Measurements from ENCODE around the gene CCDC157. TPM values are rescaled to one million over a fixed set of nuclear protein-coding genes. Genes with fewer than 3 reads are reported as not detected.

CCDC157 gene
- polyA plus RNA-seq, 2 donors, result 1.6 to 2.2 TPM

DNA sequence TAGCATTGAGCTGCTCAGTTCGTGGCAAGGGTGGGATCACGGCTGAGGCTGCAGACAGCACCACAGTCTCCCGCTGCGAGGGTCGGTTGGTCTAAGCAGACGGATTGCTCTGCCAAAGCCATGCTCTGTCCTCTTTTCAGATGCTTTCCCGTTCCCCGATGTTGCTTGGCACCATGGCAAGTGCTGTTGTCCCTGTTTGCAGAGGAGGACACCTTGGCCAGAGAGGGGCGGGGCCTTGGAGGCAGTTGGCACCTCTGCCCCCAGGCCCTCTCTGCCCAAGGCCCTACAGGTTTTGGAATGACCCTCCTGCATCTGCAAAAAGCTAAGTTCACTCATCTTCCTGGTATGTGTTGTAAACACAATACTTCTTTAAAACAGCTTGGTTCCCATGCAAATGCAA lies 11.6 kb downstream of the CCDC157 start:
- peaks cover 0 to 6% of the 10 kb centered on the region in 2 donors for H3K36me3 ChIP-seq (ENCODE audit: control insufficient read depth in 2 of 2, insufficient read depth in 2 of 2, low read length in 1 of 2)
- H3K27ac ChIP-seq (ENCODE audit: low read depth in 2 of 2, low read length in 1 of 2), result no peak overlapping the region
- no peaks in the 10 kb centered on the region for H3K27me3 ChIP-seq (ENCODE audit: control insufficient read depth in 1 of 2, insufficient read depth in 2 of 2, low read length in 2 of 2)
- WGBS, 2 donors, result 85 to 88% methylated on average over 9 of the region's 9 CpGs
- no peaks in the 10 kb centered on the region for H3K4me1 ChIP-seq (ENCODE audit: control insufficient read depth in 2 of 2, insufficient read depth in 2 of 2, low read length in 1 of 2)
- H3K4me3 ChIP-seq (ENCODE audit: low read depth in 1 of 2, low read length in 2 of 2), result no peak overlapping the region
- H3K9me3 ChIP-seq (ENCODE audit: control insufficient read depth in 2 of 2, insufficient read depth in 1 of 2, low read depth in 1 of 2, low read length in 1 of 2), result no peaks in the 10 kb centered on the region

DNA sequence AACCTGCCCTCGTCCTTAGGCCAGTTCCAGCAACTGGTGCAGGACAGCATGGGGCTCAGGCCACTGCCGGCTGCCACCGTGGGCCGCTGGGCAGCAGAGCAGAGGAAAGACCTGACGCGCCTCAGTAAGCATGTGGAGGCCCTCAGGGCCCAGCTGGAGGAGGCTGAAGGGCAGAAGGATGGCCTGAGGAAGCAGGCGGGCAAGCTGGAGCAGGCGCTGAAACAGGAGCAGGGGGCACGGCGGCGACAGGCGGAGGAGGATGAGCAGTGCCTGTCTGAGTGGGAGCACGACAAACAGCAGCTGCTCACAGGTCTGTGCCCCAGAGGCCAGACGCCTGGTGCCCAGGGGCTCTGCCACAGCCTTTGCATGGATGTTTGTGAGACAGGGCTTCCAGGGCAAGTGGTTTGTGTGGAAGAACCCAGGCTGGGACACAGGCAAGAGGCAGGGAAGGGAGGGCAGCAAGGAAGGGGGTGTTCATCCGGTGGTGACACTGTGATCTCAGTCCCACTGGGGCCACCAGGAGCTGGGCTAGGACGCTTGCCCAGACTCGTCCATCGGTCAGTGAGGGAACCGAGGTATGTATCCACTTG lies 13.9 kb downstream of the CCDC157 start:
- no peaks in the 10 kb centered on the region for H3K9me3 ChIP-seq (ENCODE audit: control insufficient read depth in 2 of 2, insufficient read depth in 1 of 2, low read depth in 1 of 2, low read length in 1 of 2)
- no peaks in the 10 kb centered on the region for H3K4me1 ChIP-seq (ENCODE audit: control insufficient read depth in 2 of 2, insufficient read depth in 2 of 2, low read length in 1 of 2)
- H3K36me3 ChIP-seq (ENCODE audit: control insufficient read depth in 2 of 2, insufficient read depth in 2 of 2, low read length in 1 of 2), result peaks cover 0 to 6% of the 10 kb centered on the region in 2 donors
- H3K27me3 ChIP-seq (ENCODE audit: control insufficient read depth in 1 of 2, insufficient read depth in 2 of 2, low read length in 2 of 2), result no peaks in the 10 kb centered on the region
- no peak overlapping the region for H3K27ac ChIP-seq (ENCODE audit: low read depth in 2 of 2, low read length in 1 of 2)
- 83% methylated on average over 19 of the region's 19 CpGs for WGBS, 2 donors
- no peak overlapping the region for H3K4me3 ChIP-seq (ENCODE audit: low read depth in 1 of 2, low read length in 2 of 2)

DNA sequence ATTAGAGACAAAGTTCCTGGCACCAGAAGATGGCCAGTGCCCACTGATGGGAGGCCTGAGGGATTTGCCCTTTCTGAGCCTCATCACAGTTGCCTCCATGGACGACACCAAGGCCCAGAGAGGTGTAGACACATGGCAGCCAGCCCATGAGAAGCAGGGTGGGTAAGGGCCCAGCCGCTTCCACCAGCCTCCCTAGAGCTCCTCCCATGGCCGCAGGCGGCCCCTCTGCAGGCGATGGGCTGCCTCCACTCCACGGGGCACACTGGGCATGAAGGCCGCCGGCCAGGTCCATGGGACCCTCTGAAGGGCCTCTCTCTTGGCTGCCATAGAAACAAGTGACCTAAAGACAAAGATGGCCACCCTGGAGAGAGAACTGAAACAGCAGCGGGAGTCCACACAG lies 14.5 kb downstream of the CCDC157 start:
- 94 to 98% methylated on average over 9 of the region's 9 CpGs for WGBS, 2 donors
- Histone ChIP-seq H3K9me3 (ENCODE audit: control insufficient read depth in 2 of 2, insufficient read depth in 1 of 2, low read depth in 1 of 2, low read length in 1 of 2) (no peaks in the 10 kb centered on the region), H3K27ac (ENCODE audit: low read depth in 2 of 2, low read length in 1 of 2) (no peak overlapping the region), H3K4me1 (ENCODE audit: control insufficient read depth in 2 of 2, insufficient read depth in 2 of 2, low read length in 1 of 2) (no peaks in the 10 kb centered on the region), H3K36me3 (ENCODE audit: control insufficient read depth in 2 of 2, insufficient read depth in 2 of 2, low read length in 1 of 2) (peaks cover 0 to 2% of the 10 kb centered on the region in 2 donors), H3K4me3 (ENCODE audit: low read depth in 1 of 2, low read length in 2 of 2) (no peak overlapping the region), H3K27me3 (ENCODE audit: control insufficient read depth in 1 of 2, insufficient read depth in 2 of 2, low read length in 2 of 2) (no peaks in the 10 kb centered on the region)

DNA sequence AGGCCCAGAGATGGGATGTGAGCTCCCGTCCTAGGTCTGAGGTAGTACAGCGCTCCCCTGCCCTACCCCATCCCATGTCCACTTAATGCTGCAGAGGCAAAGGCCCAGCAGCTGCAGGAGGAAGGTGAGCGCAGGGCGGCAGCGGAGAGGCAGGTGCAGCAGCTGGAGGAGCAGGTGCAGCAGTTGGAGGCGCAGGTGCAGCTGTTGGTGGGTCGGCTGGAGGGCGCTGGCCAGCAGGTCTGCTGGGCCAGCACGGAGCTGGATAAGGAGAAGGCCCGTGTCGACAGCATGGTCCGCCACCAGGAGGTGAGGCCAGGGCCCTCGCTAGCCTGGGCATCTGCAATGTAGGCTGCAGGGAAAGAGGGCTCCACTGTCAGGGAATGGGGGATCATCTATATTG lies 15.2 kb downstream of the CCDC157 start:
- no peak overlapping the region for H3K4me3 ChIP-seq (ENCODE audit: low read depth in 1 of 2, low read length in 2 of 2)
- no peak overlapping the region for H3K27ac ChIP-seq (ENCODE audit: low read depth in 2 of 2, low read length in 1 of 2)
- H3K27me3 ChIP-seq (ENCODE audit: control insufficient read depth in 1 of 2, insufficient read depth in 2 of 2, low read length in 2 of 2), result no peaks in the 10 kb centered on the region
- H3K9me3 ChIP-seq (ENCODE audit: control insufficient read depth in 2 of 2, insufficient read depth in 1 of 2, low read depth in 1 of 2, low read length in 1 of 2), result no peaks in the 10 kb centered on the region
- H3K36me3 ChIP-seq (ENCODE audit: control insufficient read depth in 2 of 2, insufficient read depth in 2 of 2, low read length in 1 of 2), result peaks cover 0 to 2% of the 10 kb centered on the region in 2 donors
- no peaks in the 10 kb centered on the region for H3K4me1 ChIP-seq (ENCODE audit: control insufficient read depth in 2 of 2, insufficient read depth in 2 of 2, low read length in 1 of 2)
- 84 to 85% methylated on average over 13 of the region's 13 CpGs for WGBS, 2 donors

DNA sequence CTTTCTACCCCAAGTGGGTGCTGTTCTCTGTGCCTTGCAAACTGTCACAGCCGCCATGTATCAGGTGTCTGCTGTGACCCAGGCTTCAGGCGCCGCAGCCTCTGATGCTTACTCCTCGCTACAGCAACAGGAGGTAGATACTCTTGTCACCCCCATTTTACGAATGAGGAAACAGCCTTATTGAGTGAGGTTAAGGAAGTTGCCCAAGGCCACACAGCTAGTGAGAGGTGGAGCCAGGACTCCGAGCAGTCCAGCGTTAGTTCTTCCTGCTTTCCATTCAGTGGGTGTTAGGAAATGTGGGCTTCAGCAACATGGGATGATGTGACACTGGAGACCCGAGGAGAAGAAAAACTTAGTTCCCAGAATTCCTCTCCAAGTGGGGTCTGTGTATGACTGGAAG lies 16.1 kb downstream of the CCDC157 start:
- H3K4me1 ChIP-seq (ENCODE audit: control insufficient read depth in 2 of 2, insufficient read depth in 2 of 2, low read length in 1 of 2), result no peaks in the 10 kb centered on the region
- no peak overlapping the region for H3K27ac ChIP-seq (ENCODE audit: low read depth in 2 of 2, low read length in 1 of 2)
- 65 to 67% methylated on average over 8 of the region's 8 CpGs for WGBS, 2 donors

DNA sequence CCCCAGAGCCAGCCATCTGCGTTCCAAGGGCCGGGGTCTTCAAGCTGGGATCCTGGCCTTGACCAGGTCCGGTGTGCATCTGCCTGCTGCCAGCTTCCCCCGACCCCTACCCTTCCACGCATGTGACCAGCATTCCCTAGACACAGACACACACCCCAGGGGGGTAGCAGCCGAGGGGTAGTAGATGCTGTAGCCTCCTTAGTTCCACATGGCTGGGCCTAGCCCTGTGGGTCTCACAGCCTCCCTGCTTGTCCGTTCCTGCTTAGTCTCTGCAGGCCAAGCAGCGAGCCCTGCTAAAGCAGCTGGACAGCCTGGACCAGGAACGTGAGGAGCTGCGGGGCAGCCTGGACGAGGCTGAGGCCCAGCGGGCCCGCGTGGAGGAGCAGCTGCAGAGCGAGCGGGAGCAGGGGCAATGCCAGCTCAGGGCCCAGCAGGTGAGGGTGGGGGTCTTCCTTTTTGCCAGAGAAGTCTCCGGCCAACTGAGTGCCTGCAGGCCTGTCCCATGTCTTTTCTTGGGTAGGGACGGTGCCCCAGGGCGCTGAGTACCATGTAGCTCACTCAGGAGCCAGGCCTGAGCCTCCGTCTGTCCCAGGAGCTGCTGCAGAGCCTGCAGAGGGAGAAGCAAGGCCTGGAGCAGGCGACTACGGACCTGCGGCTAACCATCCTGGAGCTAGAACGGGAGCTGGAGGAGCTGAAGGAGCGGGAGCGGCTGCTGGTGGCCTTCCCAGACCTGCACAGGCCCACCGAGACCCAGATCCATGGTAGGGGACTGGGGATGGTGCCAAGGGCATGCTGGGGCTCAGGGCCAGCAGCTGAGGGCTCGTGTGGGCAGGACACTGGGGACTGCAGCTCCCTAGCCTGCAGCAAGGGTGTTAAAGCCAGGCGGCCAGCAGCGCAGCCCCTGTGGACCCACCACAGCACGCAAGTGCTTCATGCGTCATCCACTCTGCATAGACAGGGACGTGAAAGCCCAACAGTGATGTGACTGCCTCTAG lies 16.8 kb downstream of the CCDC157 start:
- Histone ChIP-seq H3K27me3 (ENCODE audit: control insufficient read depth in 1 of 2, insufficient read depth in 2 of 2, low read length in 2 of 2) (no peaks in the 10 kb centered on the region), H3K27ac (ENCODE audit: low read depth in 2 of 2, low read length in 1 of 2) (no peak overlapping the region), H3K36me3 (ENCODE audit: control insufficient read depth in 2 of 2, insufficient read depth in 2 of 2, low read length in 1 of 2) (peaks cover 0 to 7% of the 10 kb centered on the region in 2 donors), H3K9me3 (ENCODE audit: control insufficient read depth in 2 of 2, insufficient read depth in 1 of 2, low read depth in 1 of 2, low read length in 1 of 2) (no peaks in the 10 kb centered on the region), H3K4me1 (ENCODE audit: control insufficient read depth in 2 of 2, insufficient read depth in 2 of 2, low read length in 1 of 2) (no peaks in the 10 kb centered on the region), H3K4me3 (ENCODE audit: low read depth in 1 of 2, low read length in 2 of 2) (no peak overlapping the region)
- WGBS, 2 donors, result 84% methylated on average over 33 of the region's 33 CpGs

More for the DNA sequence above, 16.1 kb downstream of the CCDC157 start:
- Histone ChIP-seq H3K27me3 (ENCODE audit: control insufficient read depth in 1 of 2, insufficient read depth in 2 of 2, low read length in 2 of 2) (no peaks in the 10 kb centered on the region), H3K4me3 (ENCODE audit: low read depth in 1 of 2, low read length in 2 of 2) (no peak overlapping the region), H3K9me3 (ENCODE audit: control insufficient read depth in 2 of 2, insufficient read depth in 1 of 2, low read depth in 1 of 2, low read length in 1 of 2) (no peaks in the 10 kb centered on the region), H3K36me3 (ENCODE audit: control insufficient read depth in 2 of 2, insufficient read depth in 2 of 2, low read length in 1 of 2) (peaks cover 0 to 7% of the 10 kb centered on the region in 2 donors)

DNA sequence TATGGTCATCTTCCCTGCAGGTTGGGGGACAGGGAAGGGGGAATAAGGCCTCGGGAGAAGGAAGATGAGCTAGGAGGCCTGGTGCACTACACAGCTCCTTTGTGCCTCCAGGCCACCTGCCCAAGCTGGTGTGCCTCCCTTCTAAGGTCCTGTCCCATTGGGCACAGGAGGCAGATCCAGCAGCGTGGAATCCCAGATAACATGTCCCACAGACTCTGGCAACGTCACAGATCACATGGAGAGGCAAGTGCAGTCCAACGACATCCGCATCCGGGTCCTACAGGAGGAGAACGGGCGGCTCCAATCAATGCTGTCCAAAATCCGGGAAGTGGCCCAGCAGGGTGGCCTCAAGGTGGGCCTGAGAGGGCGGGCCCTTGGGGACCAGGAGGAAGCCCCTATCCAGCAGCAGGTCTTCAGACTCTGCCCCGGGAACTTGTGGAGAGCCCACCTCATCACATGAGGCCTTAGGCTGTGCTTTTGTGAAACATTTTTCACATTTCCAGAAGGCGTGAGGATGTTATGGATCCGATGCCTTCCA lies 18.6 kb downstream of the CCDC157 start:
- Histone ChIP-seq H3K27ac (ENCODE audit: low read depth in 2 of 2, low read length in 1 of 2) (no peak overlapping the region), H3K27me3 (ENCODE audit: control insufficient read depth in 1 of 2, insufficient read depth in 2 of 2, low read length in 2 of 2) (no peaks in the 10 kb centered on the region), H3K4me3 (ENCODE audit: low read depth in 1 of 2, low read length in 2 of 2) (no peak overlapping the region), H3K9me3 (ENCODE audit: control insufficient read depth in 2 of 2, insufficient read depth in 1 of 2, low read depth in 1 of 2, low read length in 1 of 2) (no peaks in the 10 kb centered on the region), H3K36me3 (ENCODE audit: control insufficient read depth in 2 of 2, insufficient read depth in 2 of 2, low read length in 1 of 2) (peaks cover 0 to 9% of the 10 kb centered on the region in 2 donors), H3K4me1 (ENCODE audit: control insufficient read depth in 2 of 2, insufficient read depth in 2 of 2, low read length in 1 of 2) (no peaks in the 10 kb centered on the region)
- WGBS, 2 donors, result 91 to 96% methylated on average over 13 of the region's 13 CpGs

DNA sequence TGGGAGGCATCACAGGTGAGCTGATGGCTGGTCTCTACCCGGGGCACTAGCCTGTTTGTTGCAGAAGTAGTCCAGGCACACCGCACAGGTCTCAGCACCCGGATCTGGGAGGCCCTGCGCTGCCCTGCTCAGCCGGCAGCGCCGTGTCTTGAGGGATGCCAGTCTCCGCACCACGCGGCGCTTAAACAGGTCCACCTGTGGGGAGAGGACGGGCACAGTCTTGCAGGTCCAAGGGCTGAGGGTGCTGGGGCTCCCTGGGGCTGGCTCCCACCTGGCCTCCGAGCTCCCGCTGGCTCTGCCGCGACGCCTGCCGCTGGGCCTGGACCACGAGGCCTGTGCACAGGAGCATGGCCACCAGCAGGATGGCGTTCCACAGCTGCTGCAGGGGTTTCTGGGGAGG lies 23.2 kb downstream of the CCDC157 start:
- WGBS, 2 donors, result 95 to 96% methylated on average over 20 of the region's 20 CpGs
- Histone ChIP-seq H3K4me1 (ENCODE audit: control insufficient read depth in 2 of 2, insufficient read depth in 2 of 2, low read length in 1 of 2) (no peaks in the 10 kb centered on the region), H3K36me3 (ENCODE audit: control insufficient read depth in 2 of 2, insufficient read depth in 2 of 2, low read length in 1 of 2) (peaks cover 0 to 19% of the 10 kb centered on the region in 2 donors)

DNA sequence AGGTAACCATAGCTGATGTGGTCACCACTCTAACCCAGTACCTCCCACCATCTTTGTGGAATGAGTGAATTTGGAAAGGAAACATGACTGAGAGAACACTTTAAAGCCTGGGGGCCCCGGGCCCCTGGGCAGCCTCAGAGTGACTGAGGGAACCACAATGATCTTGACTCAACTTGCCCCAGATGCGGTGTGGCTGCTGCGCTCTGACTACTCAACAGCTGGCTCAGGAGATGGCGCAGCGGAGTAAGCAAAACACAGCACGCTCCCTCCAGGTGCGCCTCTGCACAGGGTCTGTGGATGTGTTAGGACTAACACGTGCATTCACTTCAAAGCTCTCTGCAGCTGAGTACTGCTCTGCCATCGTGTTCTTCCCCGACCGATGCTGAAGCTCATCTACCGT lies 24.5 kb downstream of the CCDC157 start:
- WGBS, 2 donors, result 82 to 87% methylated on average over 12 of the region's 12 CpGs
- no peaks in the 10 kb centered on the region for H3K27me3 ChIP-seq (ENCODE audit: control insufficient read depth in 1 of 2, insufficient read depth in 2 of 2, low read length in 2 of 2)
- no peak overlapping the region for H3K27ac ChIP-seq (ENCODE audit: low read depth in 2 of 2, low read length in 1 of 2)
- H3K9me3 ChIP-seq (ENCODE audit: control insufficient read depth in 2 of 2, insufficient read depth in 1 of 2, low read depth in 1 of 2, low read length in 1 of 2), result no peaks in the 10 kb centered on the region
- peaks cover 0 to 2% of the 10 kb centered on the region in 2 donors for H3K4me1 ChIP-seq (ENCODE audit: control insufficient read depth in 2 of 2, insufficient read depth in 2 of 2, low read length in 1 of 2)
- H3K4me3 ChIP-seq (ENCODE audit: low read depth in 1 of 2, low read length in 2 of 2), result no peak overlapping the region
- H3K36me3 ChIP-seq (ENCODE audit: control insufficient read depth in 2 of 2, insufficient read depth in 2 of 2, low read length in 1 of 2), result peaks cover 0 to 19% of the 10 kb centered on the region in 2 donors

More for the DNA sequence above, 23.2 kb downstream of the CCDC157 start:
- H3K27ac ChIP-seq (ENCODE audit: low read depth in 2 of 2, low read length in 1 of 2), result no peak overlapping the region
- no peak overlapping the region for H3K4me3 ChIP-seq (ENCODE audit: low read depth in 1 of 2, low read length in 2 of 2)
- no peaks in the 10 kb centered on the region for H3K9me3 ChIP-seq (ENCODE audit: control insufficient read depth in 2 of 2, insufficient read depth in 1 of 2, low read depth in 1 of 2, low read length in 1 of 2)
- no peaks in the 10 kb centered on the region for H3K27me3 ChIP-seq (ENCODE audit: control insufficient read depth in 1 of 2, insufficient read depth in 2 of 2, low read length in 2 of 2)

All from esophagus (tissue), 2 donors.